DOHH2 (cell line): ENCODE results near the gene ATP4A.

ENCODE experiments used
- H3F3A ChIP-seq: fragments of 200-600 bp; sonication (generic), shearing (Covaris generic); 2 replicates; pipeline ENCODE4 v1.6.0; 2016; ENCODE audit warnings: antibody characterized with exemption, mild to moderate bottlenecking; ENCODE audit not compliant: control insufficient read depth, insufficient read depth
- H3K27ac ChIP-seq: fragments of 200-600 bp; sonication (generic); 2 replicates; pipeline ENCODE4 v1.5.1; 2014; ENCODE audit warnings: low read depth, mild to moderate bottlenecking, low read length, moderate library complexity
- H3K27me3 ChIP-seq: fragments of 200-600 bp; sonication (generic); 2 replicates; pipeline ENCODE4 v1.6.1; 2014; ENCODE audit warnings: mild to moderate bottlenecking, low read length, mixed read lengths; ENCODE audit not compliant: control insufficient read depth
- H3K36me3 ChIP-seq: fragments of 200-600 bp; sonication (generic); 2 replicates; pipeline ENCODE4 v1.6.1; 2014; ENCODE audit warnings: mild to moderate bottlenecking, low read length, moderate library complexity, mixed read lengths; ENCODE audit not compliant: control insufficient read depth
- H3K4me1 ChIP-seq: fragments of 200-600 bp; sonication (generic); 2 replicates; pipeline ENCODE4 v1.6.1; 2014; ENCODE audit warnings: mild to moderate bottlenecking, low read length, mixed read lengths; ENCODE audit not compliant: control insufficient read depth
- H3K4me2 ChIP-seq: fragments of 200-600 bp; sonication (generic); 2 replicates; pipeline ENCODE4 v1.6.0; 2014; ENCODE audit warnings: mild to moderate bottlenecking, low read length, moderate library complexity
- H3K4me3 ChIP-seq: fragments of 200-600 bp; sonication (generic); 2 replicates; pipeline ENCODE4 v1.5.1; 2014; ENCODE audit warnings: mild to moderate bottlenecking, low read length, mixed read lengths
- H3K79me2 ChIP-seq: fragments of 200-600 bp; sonication (generic); 2 replicates; pipeline ENCODE4 v1.6.1; 2014; ENCODE audit warnings: mild to moderate bottlenecking, low read length, mixed read lengths; ENCODE audit not compliant: control insufficient read depth
- H3K9me2 ChIP-seq: fragments of 200-600 bp; sonication (generic); replicated peaks from 2 replicates; pipeline ENCODE4 v1.6.1; 2014; ENCODE audit warnings: mild to moderate bottlenecking, low read length, mixed read lengths; ENCODE audit not compliant: control insufficient read depth
- H3K9me3 ChIP-seq: fragments of 200-600 bp; sonication (generic); 2 replicates; pipeline ENCODE4 v1.6.1; 2014; ENCODE audit warnings: antibody characterized with exemption, low read length, mixed read lengths; ENCODE audit not compliant: control insufficient read depth, insufficient read depth
- H4K20me1 ChIP-seq: fragments of 200-600 bp; sonication (generic); 2 replicates; pipeline ENCODE4 v1.6.0; 2014; ENCODE audit warnings: low read depth, mild to moderate bottlenecking, antibody characterized with exemption, low read length, moderate library complexity; ENCODE audit not compliant: control insufficient read depth, insufficient read depth
- EZH2phosphoT487 ChIP-seq: fragments of 200-600 bp; sonication (generic); IDR thresholded peaks from 2 replicates; pipeline ENCODE4 v1.6.1; 2017; ENCODE audit warnings: borderline replicate concordance, mild to moderate bottlenecking, antibody characterized with exemption, low read length, moderate library complexity, mixed read lengths
- TF ChIP-seq, protein P1 (sequence below): fragments of 200-600 bp; sonication (generic); IDR thresholded peaks from one replicate; pipeline ENCODE4 v1.5.1; 2014; ENCODE audit warnings: antibody characterized with exemption, mild to moderate bottlenecking, low read depth, low read length; ENCODE audit not compliant: poor library complexity, severe bottlenecking

The ATP4A gene

DNA sequence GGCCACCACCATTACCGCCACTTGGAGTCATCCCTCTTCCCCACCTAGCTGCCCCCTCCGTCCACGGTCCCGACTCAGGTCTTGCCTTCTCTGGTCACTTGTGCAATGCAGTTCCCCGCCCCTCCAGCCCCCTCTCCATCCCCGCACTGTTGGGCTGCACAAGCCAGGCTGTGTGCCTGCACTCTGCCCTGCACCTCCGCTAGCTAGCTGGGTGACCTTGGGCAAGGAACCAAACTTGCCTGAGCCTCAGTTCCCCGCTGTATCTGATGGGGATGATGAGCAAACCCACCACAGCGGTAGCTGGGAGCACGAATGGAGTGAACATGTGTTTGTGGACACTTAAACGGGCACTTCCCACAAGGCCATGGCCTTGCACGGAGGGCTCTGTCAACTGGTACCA, 23.6 kb downstream of the ATP4A start:
- Histone ChIP-seq H4K20me1 (no peaks in the 10 kb centered on the region), H3K9me2 (no peaks in the 10 kb centered on the region), H3K4me3 (no peak overlapping the region), H3K4me2 (no peak overlapping the region), H3K36me3 (peaks cover 29% of the 10 kb centered on the region), H3K27me3 (no peaks in the 10 kb centered on the region), H3K4me1 (peaks cover 25% of the 10 kb centered on the region), H3F3A (no peaks in the 10 kb centered on the region), H3K79me2 (peaks cover 16% of the 10 kb centered on the region), H3K9me3 (no peaks in the 10 kb centered on the region), H3K27ac (no peak overlapping the region)
- TF ChIP-seq, protein P1, sequence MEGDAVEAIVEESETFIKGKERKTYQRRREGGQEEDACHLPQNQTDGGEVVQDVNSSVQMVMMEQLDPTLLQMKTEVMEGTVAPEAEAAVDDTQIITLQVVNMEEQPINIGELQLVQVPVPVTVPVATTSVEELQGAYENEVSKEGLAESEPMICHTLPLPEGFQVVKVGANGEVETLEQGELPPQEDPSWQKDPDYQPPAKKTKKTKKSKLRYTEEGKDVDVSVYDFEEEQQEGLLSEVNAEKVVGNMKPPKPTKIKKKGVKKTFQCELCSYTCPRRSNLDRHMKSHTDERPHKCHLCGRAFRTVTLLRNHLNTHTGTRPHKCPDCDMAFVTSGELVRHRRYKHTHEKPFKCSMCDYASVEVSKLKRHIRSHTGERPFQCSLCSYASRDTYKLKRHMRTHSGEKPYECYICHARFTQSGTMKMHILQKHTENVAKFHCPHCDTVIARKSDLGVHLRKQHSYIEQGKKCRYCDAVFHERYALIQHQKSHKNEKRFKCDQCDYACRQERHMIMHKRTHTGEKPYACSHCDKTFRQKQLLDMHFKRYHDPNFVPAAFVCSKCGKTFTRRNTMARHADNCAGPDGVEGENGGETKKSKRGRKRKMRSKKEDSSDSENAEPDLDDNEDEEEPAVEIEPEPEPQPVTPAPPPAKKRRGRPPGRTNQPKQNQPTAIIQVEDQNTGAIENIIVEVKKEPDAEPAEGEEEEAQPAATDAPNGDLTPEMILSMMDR, result no peak
- TF ChIP-seq EZH2phosphoT487, result no peak

DNA sequence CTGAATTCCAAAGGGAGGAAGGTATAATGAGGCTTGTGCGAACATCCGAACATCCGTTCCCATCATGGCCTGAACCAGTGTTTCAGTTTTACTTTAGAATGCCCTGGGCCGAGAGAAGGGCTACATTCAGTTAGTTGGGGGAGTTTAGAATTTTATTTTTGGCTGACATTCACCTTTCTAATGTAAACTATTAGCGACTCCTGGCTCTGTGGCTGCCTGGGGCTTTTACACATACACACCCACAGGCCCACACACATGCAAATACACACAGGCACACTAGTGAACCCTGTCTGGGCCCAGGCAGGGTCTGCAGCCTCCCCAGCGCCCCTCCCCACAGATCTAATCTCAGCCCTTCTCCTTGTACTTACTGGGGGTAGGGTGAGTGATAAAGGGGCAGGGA, 24.1 kb downstream of the ATP4A start:
- TF ChIP-seq, protein P1, result no peak
- no peak for TF ChIP-seq EZH2phosphoT487
- Histone ChIP-seq H3K9me2 (no peaks in the 10 kb centered on the region), H3K27ac (no peak overlapping the region), H3K9me3 (no peaks in the 10 kb centered on the region), H3K36me3 (peaks cover 25% of the 10 kb centered on the region), H3K27me3 (no peaks in the 10 kb centered on the region), H3K4me3 (no peak overlapping the region), H3K4me1 (peaks cover 21% of the 10 kb centered on the region), H4K20me1 (no peaks in the 10 kb centered on the region), H3F3A (no peaks in the 10 kb centered on the region), H3K79me2 (peaks cover 10% of the 10 kb centered on the region), H3K4me2 (no peak overlapping the region)

DNA sequence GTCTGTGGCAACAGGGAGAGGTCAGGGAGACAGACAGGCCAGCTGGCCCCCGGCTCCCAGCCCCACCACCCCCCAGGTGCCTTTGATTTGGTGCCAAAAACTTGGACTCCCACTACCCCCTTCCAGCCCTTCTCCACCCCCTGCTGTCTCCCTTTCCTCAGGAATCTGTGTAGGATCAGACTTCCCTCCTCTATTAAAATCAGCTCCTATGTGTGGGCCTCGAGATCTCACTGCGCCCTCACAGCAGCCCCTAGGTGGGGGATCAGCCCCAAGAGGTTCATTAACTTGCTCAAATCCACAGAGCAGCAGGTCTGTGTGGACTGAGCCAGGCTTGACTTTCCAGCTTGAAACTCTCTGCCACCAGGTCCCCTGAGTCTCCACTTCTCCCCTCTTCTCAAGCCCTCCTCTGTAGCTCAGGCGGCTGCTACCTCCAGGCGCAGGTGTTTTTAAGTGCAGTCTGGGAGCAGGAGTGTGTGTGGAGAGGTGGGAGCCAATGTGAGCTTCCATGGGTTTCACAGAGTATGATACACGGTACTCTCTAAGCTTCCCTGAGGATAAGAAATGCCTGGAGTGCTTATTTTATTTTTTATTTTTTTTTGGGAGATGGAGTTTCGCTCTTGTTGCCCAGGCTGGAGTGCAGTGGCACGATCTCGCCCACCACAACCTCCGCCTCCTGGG, 28.5 kb downstream of the ATP4A start:
- Histone ChIP-seq H3K27ac (no peak overlapping the region), H3F3A (no peaks in the 10 kb centered on the region), H3K9me3 (no peaks in the 10 kb centered on the region), H3K36me3 (peaks cover 2% of the 10 kb centered on the region; the same call in 1 of the 2 replicates), H3K4me3 (no peak overlapping the region), H3K27me3 (peaks cover 2% of the 10 kb centered on the region; the same call in 1 of the 2 replicates), H3K9me2 (no peaks in the 10 kb centered on the region), H3K4me1 (peaks cover 1% of the 10 kb centered on the region; the same call in 1 of the 2 replicates), H4K20me1 (no peaks in the 10 kb centered on the region), H3K4me2 (no peak overlapping the region), H3K79me2 (no peaks in the 10 kb centered on the region)
- no peak for TF ChIP-seq EZH2phosphoT487
- TF ChIP-seq, protein P1, result no peak
